Measurements from ENCODE around the gene PM20D2. TPM values are rescaled to one million over a fixed set of nuclear protein-coding genes. Genes with fewer than 3 reads are reported as not detected.

PM20D2 gene
- total and polyA plus RNA-seq, 2 experiments from 2014 or later, result 2.1 to 6.8 TPM

DNA sequence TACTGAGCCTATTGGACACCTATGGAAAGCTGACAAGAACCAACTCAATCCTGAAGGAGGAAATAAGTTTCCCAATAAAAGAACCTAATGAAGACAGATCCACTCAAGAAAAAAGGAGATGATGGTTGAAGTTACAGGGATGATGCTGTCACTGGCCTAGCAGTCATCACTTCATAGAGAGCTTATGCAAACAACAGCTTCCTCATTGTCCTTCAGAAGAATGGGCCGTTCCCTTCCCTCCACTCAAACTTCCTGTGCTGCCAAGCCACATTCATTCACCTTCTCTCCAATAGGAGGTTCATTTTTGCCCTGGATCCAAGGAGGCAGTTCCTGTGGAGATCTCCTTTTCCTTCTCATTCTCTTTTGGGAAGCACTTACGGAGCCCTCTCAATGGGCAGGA, 13.8 kb upstream of the PM20D2 start:
- no peaks in the 10 kb centered on the region for H3K9me2 ChIP-seq (ENCODE audit: insufficient read depth)
- WGBS, 2 experiments (ENCODE audit: low coverage in 1 of 2, low lambda C conversion rate in 2 of 2, missing lambda C conversion rate in 2 of 2), result 91 to 92% methylated on average over 2 of the region's 2 CpGs
- no peak for DNase-seq
- H3K27me3 ChIP-seq (replicated peaks; ENCODE audit: insufficient read depth), result no peaks in the 10 kb centered on the region
- H3K79me2 ChIP-seq (ENCODE audit: insufficient read depth), result no peaks in the 10 kb centered on the region
- in situ Hi-C loops (cut with MboI), result no loop called here
- no peaks in the 10 kb centered on the region for H3K4me1 ChIP-seq (ENCODE audit: insufficient read depth)
- no peaks in the 10 kb centered on the region for H3K36me3 ChIP-seq (ENCODE audit: low read depth)
- no peaks in the 10 kb centered on the region for H4K20me1 ChIP-seq (ENCODE audit: insufficient read depth)
- no peak for TF ChIP-seq EZH2 (IDR thresholded peaks at IDR 0.05; ENCODE audit: insufficient read depth, poor library complexity, severe bottlenecking)
- no peak for TF ChIP-seq EZH2phosphoT487 (IDR thresholded peaks at IDR 0.05; ENCODE audit: insufficient read depth, low read depth)
- no peak overlapping the region for H3K4me3 ChIP-seq
- no peaks in the 10 kb centered on the region for H3K9me3 ChIP-seq (ENCODE audit: low read depth)
- no peak overlapping the region for H2AFZ ChIP-seq
- H3F3A ChIP-seq (ENCODE audit: insufficient read depth), result no peaks in the 10 kb centered on the region
- no peak overlapping the region for H3K9ac ChIP-seq
- H3K27ac ChIP-seq, result no peak overlapping the region
- H3K4me2 ChIP-seq (ENCODE audit: unreplicated experiment), result no peak overlapping the region

DNA sequence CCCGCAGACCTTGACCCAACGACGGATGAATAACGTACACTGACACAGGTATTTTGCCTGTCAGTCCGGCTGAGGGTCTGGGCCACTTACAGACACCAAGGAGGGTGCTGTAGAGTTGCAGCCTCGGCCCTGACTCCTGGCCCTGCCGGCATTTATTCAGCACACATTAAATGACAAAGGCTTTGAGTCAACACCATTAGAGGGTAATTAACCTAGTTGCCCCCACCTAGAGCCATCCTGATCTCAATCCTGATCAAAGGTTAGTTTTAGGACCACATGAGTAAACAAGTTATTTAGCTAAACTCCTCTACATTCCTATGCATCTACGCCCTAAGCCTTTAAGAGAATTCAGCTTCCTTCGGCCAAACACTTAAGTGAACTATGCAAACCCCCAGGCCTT, 11.9 kb upstream of the PM20D2 start:
- H3K79me2 ChIP-seq (ENCODE audit: insufficient read depth), result no peaks in the 10 kb centered on the region
- H3K4me2 ChIP-seq (ENCODE audit: unreplicated experiment), result no peak overlapping the region
- no peaks in the 10 kb centered on the region for H4K20me1 ChIP-seq (ENCODE audit: insufficient read depth)
- no peaks in the 10 kb centered on the region for H3K4me1 ChIP-seq (ENCODE audit: insufficient read depth)
- no peak overlapping the region for H3K4me3 ChIP-seq
- no peak for DNase-seq
- H3K36me3 ChIP-seq (ENCODE audit: low read depth), result no peaks in the 10 kb centered on the region
- WGBS, 2 experiments (ENCODE audit: low coverage in 1 of 2, low lambda C conversion rate in 2 of 2, missing lambda C conversion rate in 2 of 2), result 78 to 84% methylated on average over 9 of the region's 9 CpGs
- no peaks in the 10 kb centered on the region for H3K9me2 ChIP-seq (ENCODE audit: insufficient read depth)
- no peak overlapping the region for H2AFZ ChIP-seq
- no peaks in the 10 kb centered on the region for H3F3A ChIP-seq (ENCODE audit: insufficient read depth)
- H3K27ac ChIP-seq, result no peak overlapping the region
- no peak overlapping the region for H3K9ac ChIP-seq
- H3K9me3 ChIP-seq (ENCODE audit: low read depth), result no peaks in the 10 kb centered on the region
- H3K27me3 ChIP-seq (replicated peaks; ENCODE audit: insufficient read depth), result no peaks in the 10 kb centered on the region
- in situ Hi-C loops (cut with MboI), result no loop called here
- TF ChIP-seq EZH2 (IDR thresholded peaks at IDR 0.05; ENCODE audit: insufficient read depth, poor library complexity, severe bottlenecking) (no peak), EZH2phosphoT487 (IDR thresholded peaks at IDR 0.05; ENCODE audit: insufficient read depth, low read depth) (no peak)

DNA sequence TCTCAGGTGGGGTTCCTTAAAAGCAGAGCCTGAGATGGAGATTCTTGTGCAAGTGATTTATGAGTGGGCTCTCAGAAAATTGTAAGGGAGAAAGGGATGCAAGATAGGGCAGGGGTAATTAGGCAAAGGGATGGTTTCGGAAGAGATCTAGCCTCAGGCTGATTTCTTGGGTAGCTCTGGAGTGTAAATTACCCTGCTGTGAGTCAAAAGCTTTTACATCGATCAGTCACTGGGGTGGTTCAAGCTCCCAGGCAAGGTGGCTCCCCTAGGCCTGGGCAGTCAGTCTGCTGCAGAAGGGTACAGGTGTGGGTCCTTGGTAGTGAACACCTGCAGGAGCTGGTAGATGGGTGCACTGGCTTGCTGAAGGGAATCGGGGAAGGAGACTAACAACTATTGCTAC, 11.1 kb upstream of the PM20D2 start:
- TF ChIP-seq EZH2 (IDR thresholded peaks at IDR 0.05; ENCODE audit: insufficient read depth, poor library complexity, severe bottlenecking) (no peak), EZH2phosphoT487 (IDR thresholded peaks at IDR 0.05; ENCODE audit: insufficient read depth, low read depth) (no peak)
- H2AFZ ChIP-seq, result no peak overlapping the region
- 91 to 100% methylated on average over 3 of the region's 3 CpGs for WGBS, 2 experiments (ENCODE audit: low coverage in 1 of 2, low lambda C conversion rate in 2 of 2, missing lambda C conversion rate in 2 of 2)

GRCh38 chr6:89138173-89138572, 7.7 kb upstream of the PM20D2 start:
- H3K9me3 ChIP-seq (ENCODE audit: low read depth), result no peaks in the 10 kb centered on the region
- H2AFZ ChIP-seq, result no peak overlapping the region
- in situ Hi-C loops (cut with MboI), result no loop called here
- H3K27ac ChIP-seq, result no peak overlapping the region
- peaks cover 17% of the 10 kb centered on the region for H3K4me1 ChIP-seq (ENCODE audit: insufficient read depth)
- TF ChIP-seq EZH2phosphoT487 (IDR thresholded peaks at IDR 0.05; ENCODE audit: insufficient read depth, low read depth) (no peak), EZH2 (IDR thresholded peaks at IDR 0.05; ENCODE audit: insufficient read depth, poor library complexity, severe bottlenecking) (no peak)
- H3K4me3 ChIP-seq, result no peak overlapping the region
- no peaks in the 10 kb centered on the region for H3K27me3 ChIP-seq (replicated peaks; ENCODE audit: insufficient read depth)
- no peaks in the 10 kb centered on the region for H3K79me2 ChIP-seq (ENCODE audit: insufficient read depth)
- H3F3A ChIP-seq (ENCODE audit: insufficient read depth), result peaks cover 16% of the 10 kb centered on the region
- no peak for DNase-seq
- no peak overlapping the region for H3K4me2 ChIP-seq (ENCODE audit: unreplicated experiment)
- H4K20me1 ChIP-seq (ENCODE audit: insufficient read depth), result no peaks in the 10 kb centered on the region
- WGBS, 2 experiments (ENCODE audit: low coverage in 1 of 2, low lambda C conversion rate in 2 of 2, missing lambda C conversion rate in 2 of 2), result 15 to 26% methylated on average over 2 of the region's 2 CpGs
- H3K36me3 ChIP-seq (ENCODE audit: low read depth), result no peaks in the 10 kb centered on the region
- no peaks in the 10 kb centered on the region for H3K9me2 ChIP-seq (ENCODE audit: insufficient read depth)
- H3K9ac ChIP-seq, result no peak overlapping the region

More for the DNA sequence above, 11.1 kb upstream of the PM20D2 start:
- Histone ChIP-seq H3K4me3 (no peak overlapping the region), H3K9ac (no peak overlapping the region), H3F3A (ENCODE audit: insufficient read depth) (peaks cover 2% of the 10 kb centered on the region), H3K79me2 (ENCODE audit: insufficient read depth) (no peaks in the 10 kb centered on the region), H3K27ac (no peak overlapping the region), H3K4me1 (ENCODE audit: insufficient read depth) (peaks cover 7% of the 10 kb centered on the region), H4K20me1 (ENCODE audit: insufficient read depth) (no peaks in the 10 kb centered on the region), H3K27me3 (replicated peaks; ENCODE audit: insufficient read depth) (no peaks in the 10 kb centered on the region), H3K36me3 (ENCODE audit: low read depth) (no peaks in the 10 kb centered on the region), H3K4me2 (ENCODE audit: unreplicated experiment) (no peak overlapping the region), H3K9me3 (ENCODE audit: low read depth) (no peaks in the 10 kb centered on the region), H3K9me2 (ENCODE audit: insufficient read depth) (no peaks in the 10 kb centered on the region)
- DNase-seq, result no peak
- in situ Hi-C loops (cut with MboI), result no loop called here

Measured in GM23248 (cell line).